Ascending aorta (tissue), 2 donors: ENCODE data around the gene IQCH. TPM values are rescaled to one million over a fixed set of nuclear protein-coding genes. Genes with fewer than 3 reads are reported as not detected.

Source experiments
- DNase-seq, 2 donors: peaks; one replicate each; pipeline ENCODE4 v3.0.0-alpha.2; 2019; ENCODE audit warnings: low spot score in 2 of 2
- H3K27ac ChIP-seq, 2 donors: fragments of 200-600 bp; sonication (generic); one replicate each; pipeline ENCODE4 v1.5.1; 2016 to 2017; ENCODE audit warnings: mild to moderate bottlenecking in 1 of 2
- H3K27me3 ChIP-seq: fragments of 200-600 bp; sonication (generic); one replicate; pipeline ENCODE4 v1.5.1; 2017
- H3K36me3 ChIP-seq, 2 donors: fragments of 200-600 bp; sonication (generic); one replicate each; pipeline ENCODE4 v1.5.1; 2016
- H3K4me1 ChIP-seq, 2 donors: fragments of 200-600 bp; sonication (generic); one replicate each; pipeline ENCODE4 v1.5.1; 2016 to 2017; ENCODE audit warnings: mild to moderate bottlenecking in 1 of 2
- H3K4me3 ChIP-seq, 2 donors: fragments of 200-600 bp; sonication (generic); one replicate each; pipeline ENCODE4 v1.5.1; 2016 to 2017; ENCODE audit warnings: mild to moderate bottlenecking in 1 of 2
- H3K9me3 ChIP-seq, 2 donors: fragments of 200-600 bp; sonication (generic); one replicate each; pipeline ENCODE4 v1.5.1; 2016
- CTCF ChIP-seq, 3 experiments: fragments of 200-600 bp in 2 of 3; fragments of 450-650 bp in 1 of 3; sonication (generic) in 2 of 3; IDR thresholded peaks; one replicate each; pipeline ENCODE4 v1.5.1; 2016 to 2019; ENCODE audit warnings: antibody characterized with exemption in 3 of 3, mild to moderate bottlenecking in 1 of 3, moderate library complexity in 1 of 3
- intact Hi-C: fragments of 100-400 bp; cut with DNase I; formaldehyde crosslinking; loops from one replicate; pipeline ENCODE4 v1.15.1; 2023
- total RNA-seq: library from RNA; depleted of rRNA; stranded (reverse); fragments of >200 nt; gene quantifications from one replicate; pipeline ENCODE4 v1.1.0, GENCODE V29; 2016

The IQCH gene
- total RNA-seq, 1 donor from 2014 or later: not detected

DNA sequence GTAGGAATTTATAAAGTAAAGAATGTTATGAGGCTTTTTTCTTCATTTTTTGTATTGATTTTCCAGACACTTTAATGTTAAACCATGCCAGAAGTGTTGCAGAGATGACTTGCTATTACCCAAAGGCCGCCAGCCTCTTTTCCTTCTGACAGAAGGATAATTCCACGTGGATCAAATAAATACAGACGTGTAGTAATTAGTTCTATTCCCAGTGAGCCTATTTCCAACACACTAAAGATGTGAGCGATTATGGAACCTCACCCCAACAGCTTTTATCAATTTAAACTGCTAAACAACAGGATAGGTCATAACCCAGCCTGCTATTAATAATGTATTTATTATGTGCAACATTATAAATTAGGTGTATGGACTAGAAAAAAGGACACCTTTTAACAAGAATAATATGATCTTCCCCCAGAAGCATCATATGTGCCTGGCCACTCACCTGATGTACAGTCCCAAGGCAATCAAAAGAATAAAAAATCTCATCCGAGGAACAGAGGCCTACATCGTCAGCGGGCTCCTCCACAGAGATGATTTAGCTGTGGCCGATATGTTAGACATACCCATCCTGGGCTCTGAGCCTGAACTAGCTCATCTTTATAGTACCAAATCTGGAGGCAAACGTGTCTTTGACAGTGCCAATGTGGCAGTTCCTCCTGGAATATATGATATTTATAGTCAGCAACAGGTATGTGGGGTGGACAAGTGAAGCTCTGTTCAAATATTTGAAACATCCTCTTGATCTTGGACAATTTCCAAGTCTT is 140.5 kb downstream of the IQCH start:
- Histone ChIP-seq H3K27ac (no peak overlapping the region), H3K36me3 (no peaks in the 10 kb centered on the region), H3K9me3 (no peaks in the 10 kb centered on the region), H3K27me3 (no peaks in the 10 kb centered on the region), H3K4me3 (no peak overlapping the region), H3K4me1 (no peaks in the 10 kb centered on the region)
- intact Hi-C loops: no loop called here
- no peak for TF ChIP-seq CTCF (IDR thresholded peaks at IDR 0.05)
- no peak for DNase-seq

DNA sequence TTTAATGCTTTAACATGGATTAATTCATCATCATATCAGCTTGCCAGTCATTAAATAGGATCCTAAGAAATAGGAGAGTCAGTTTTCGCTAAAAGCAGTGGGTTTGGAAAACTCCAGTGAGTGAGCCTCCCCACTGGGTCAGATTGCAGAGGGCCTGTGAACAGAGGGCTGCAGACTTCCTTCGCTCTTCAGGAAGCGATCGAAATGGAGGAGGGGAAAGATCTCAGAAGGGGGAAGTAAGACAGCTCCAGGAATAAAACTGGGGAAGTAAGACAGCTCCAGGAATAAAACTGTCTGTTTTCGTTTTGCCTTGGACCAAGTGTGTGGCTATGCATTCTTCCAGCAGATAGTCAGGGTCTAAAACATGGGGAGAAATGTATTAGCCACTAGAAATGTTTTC is 141.5 kb downstream of the IQCH start:
- TF ChIP-seq CTCF (IDR thresholded peaks at IDR 0.05): no peak
- DNase-seq: no peak
- H3K27me3 ChIP-seq: no peaks in the 10 kb centered on the region
- H3K4me3 ChIP-seq: no peak overlapping the region
- H3K4me1 ChIP-seq: no peaks in the 10 kb centered on the region
- no peaks in the 10 kb centered on the region for H3K9me3 ChIP-seq
- no peaks in the 10 kb centered on the region for H3K36me3 ChIP-seq
- intact Hi-C loops: no loop called here
- no peak overlapping the region for H3K27ac ChIP-seq

- DNase-seq: no peak
- no peaks in the 10 kb centered on the region for H3K36me3 ChIP-seq
- H3K4me1 ChIP-seq: no peaks in the 10 kb centered on the region
- H3K27me3 ChIP-seq: no peaks in the 10 kb centered on the region
- no peak for TF ChIP-seq CTCF (IDR thresholded peaks at IDR 0.05)
- H3K4me3 ChIP-seq: no peak overlapping the region
- no peak overlapping the region for H3K27ac ChIP-seq
- no peaks in the 10 kb centered on the region for H3K9me3 ChIP-seq
- intact Hi-C loops: no loop called here
Observed at GRCh38 chr15:67397139-67397538, 142.6 kb downstream of the IQCH start.

GRCh38 chr15:67399925-67400324 is 145.3 kb downstream of the IQCH start:
- H3K27me3 ChIP-seq: no peaks in the 10 kb centered on the region
- H3K4me1 ChIP-seq: no peaks in the 10 kb centered on the region
- intact Hi-C loops: no loop called here
- no peaks in the 10 kb centered on the region for H3K9me3 ChIP-seq
- H3K27ac ChIP-seq: no peak overlapping the region
- no peak overlapping the region for H3K4me3 ChIP-seq
- TF ChIP-seq CTCF (IDR thresholded peaks at IDR 0.05): no peak
- no peaks in the 10 kb centered on the region for H3K36me3 ChIP-seq
- no peak for DNase-seq

DNA sequence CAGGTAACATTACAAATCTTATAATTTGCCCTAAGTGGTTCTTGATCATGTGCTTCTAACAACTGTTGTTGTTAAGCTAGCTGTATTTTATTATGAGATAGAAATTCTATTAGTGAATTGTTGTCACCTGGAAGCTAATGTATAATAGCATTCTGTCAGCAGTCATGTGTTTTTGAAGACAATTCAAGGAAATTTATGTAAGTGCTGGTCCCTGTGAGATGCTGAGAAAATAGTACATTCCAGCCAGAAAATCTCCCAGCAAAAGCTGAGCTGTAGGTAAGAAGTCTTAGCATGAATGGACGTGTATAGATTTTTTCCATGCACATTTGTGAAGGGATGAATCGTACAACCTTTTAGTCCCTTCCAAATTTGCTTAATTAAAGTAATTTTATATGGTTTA is 146.3 kb downstream of the IQCH start:
- Histone ChIP-seq H3K9me3 (no peaks in the 10 kb centered on the region), H3K27ac (no peak overlapping the region), H3K27me3 (no peaks in the 10 kb centered on the region), H3K36me3 (no peaks in the 10 kb centered on the region), H3K4me1 (no peaks in the 10 kb centered on the region), H3K4me3 (no peak overlapping the region)
- DNase-seq: no peak
- intact Hi-C loops: no loop called here
- no peak for TF ChIP-seq CTCF (IDR thresholded peaks at IDR 0.05)

DNA sequence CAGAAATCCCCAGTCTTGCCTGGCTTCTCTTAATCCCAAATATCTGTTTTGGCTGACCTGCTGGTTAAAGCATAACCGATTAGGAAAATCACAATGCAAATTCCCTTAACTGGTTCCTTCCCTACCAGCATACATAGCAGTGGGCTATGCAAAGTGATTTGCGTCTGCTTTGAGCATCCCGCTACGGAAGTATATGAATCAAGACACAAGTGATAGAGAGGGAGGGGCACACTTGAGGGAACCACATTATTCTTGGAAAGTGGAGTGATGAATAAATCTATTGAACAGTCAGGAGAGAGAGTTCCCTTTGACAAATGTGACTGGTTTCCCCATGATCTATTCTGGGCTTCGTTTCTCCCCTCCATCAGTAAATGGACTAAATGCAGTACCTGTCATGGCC is 146.8 kb downstream of the IQCH start:
- Histone ChIP-seq H3K36me3 (no peaks in the 10 kb centered on the region), H3K27ac (no peak overlapping the region), H3K9me3 (no peaks in the 10 kb centered on the region), H3K4me1 (no peaks in the 10 kb centered on the region), H3K4me3 (no peak overlapping the region), H3K27me3 (no peaks in the 10 kb centered on the region)
- no peak for TF ChIP-seq CTCF (IDR thresholded peaks at IDR 0.05)
- DNase-seq: no peak
- intact Hi-C loops: no loop called here
